Mesodermal cell (in vitro differentiated cells): ENCODE data around the gene TAS2R50.

Experiments
- H3K27ac ChIP-seq: 2 replicates; pipeline ENCODE4 v1.7.0; 2013; ENCODE audit warnings: mild to moderate bottlenecking, low read depth, low read length, moderate library complexity; ENCODE audit not compliant: severe bottlenecking
- H3K36me3 ChIP-seq: 2 replicates; pipeline ENCODE4 v1.7.1; 2013; ENCODE audit warnings: mild to moderate bottlenecking, low read length, moderate library complexity; ENCODE audit not compliant: control insufficient read depth, insufficient read depth
- H3K4me1 ChIP-seq: one replicate; pipeline ENCODE4 v1.7.1; 2013; ENCODE audit warnings: mild to moderate bottlenecking, low read length; ENCODE audit not compliant: insufficient read depth, control insufficient read depth, poor library complexity, severe bottlenecking
- H3K4me3 ChIP-seq: 2 replicates; pipeline ENCODE4 v1.7.0; 2013; ENCODE audit warnings: low read length, control low read depth, mild to moderate bottlenecking; ENCODE audit not compliant: insufficient read depth, poor library complexity, severe bottlenecking; ENCODE audit errors: extremely low read depth
- H3K9me3 ChIP-seq: 2 replicates; pipeline ENCODE4 v1.7.1; 2013; ENCODE audit warnings: mild to moderate bottlenecking, low read length, moderate library complexity; ENCODE audit not compliant: control insufficient read depth
- WGBS, 2 experiments: methylation state at CpG; one replicate each; pipeline ENCODE4 v1.1.5; 2013; ENCODE audit warnings: missing lambda C conversion rate in 2 of 2; ENCODE audit not compliant: insufficient coverage in 2 of 2; 5-methylcytosine and 5-hydroxymethylcytosine counted together

TAS2R50 gene

DNA sequence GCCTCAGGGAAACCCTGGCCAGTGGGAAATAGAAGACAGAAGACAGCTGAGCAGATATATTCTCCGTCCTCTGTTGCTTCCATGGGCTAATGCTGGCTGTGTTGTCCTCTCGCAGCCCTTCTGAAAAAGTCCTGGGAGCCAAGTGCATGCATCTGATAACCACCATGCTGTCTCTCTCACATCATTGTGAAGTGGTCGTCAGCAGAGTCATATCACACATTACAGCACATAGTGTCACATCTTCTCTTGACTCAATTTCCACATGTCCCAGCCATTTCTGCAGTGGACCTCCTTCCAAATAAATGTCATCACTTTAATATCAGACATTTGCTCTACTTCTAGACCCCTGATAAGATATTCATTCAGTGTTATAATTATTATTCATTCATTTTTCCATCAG lies 7.6 kb upstream of the TAS2R50 start:
- Histone ChIP-seq H3K4me1 (no peaks in the 10 kb centered on the region), H3K4me3 (no peak overlapping the region), H3K27ac (no peak overlapping the region), H3K9me3 (peaks cover 7% of the 10 kb centered on the region), H3K36me3 (peaks cover 6% of the 10 kb centered on the region)
- 97 to 100% methylated on average over 1 to 3 of the region's 3 CpGs for WGBS, 2 experiments

- WGBS, 2 experiments, result no CpG with 5 or more reads among the region's 2 CpGs
- Histone ChIP-seq H3K4me3 (no peak overlapping the region), H3K4me1 (no peaks in the 10 kb centered on the region), H3K36me3 (peaks cover 6% of the 10 kb centered on the region), H3K9me3 (peaks cover 7% of the 10 kb centered on the region), H3K27ac (no peak overlapping the region)
Measured at GRCh38 chr12:10989107-10989506, 2.4 kb upstream of the TAS2R50 start.

DNA sequence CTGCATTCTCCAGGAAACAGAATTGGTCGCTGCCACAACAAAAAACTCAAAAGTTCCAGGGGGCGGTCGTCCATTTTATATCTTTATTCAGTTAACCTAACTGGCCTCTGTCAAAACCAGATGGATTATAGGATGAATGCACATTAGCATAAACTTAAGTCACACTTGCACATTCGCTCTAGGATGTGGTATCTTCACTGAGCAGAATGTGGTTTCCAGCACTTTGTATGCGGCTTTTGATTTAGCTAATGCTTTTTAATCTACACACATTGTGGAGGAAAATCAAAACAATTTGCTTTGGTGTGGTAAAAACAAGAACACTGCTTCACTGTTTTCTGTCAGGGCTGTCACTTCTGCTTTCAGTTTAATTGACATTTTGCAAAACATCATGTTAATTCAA lies 4.5 kb downstream of the TAS2R50 start:
- 93% methylated on average over 5 of the region's 5 CpGs; no CpG with 5 or more reads in 1 of the 2 experiments for WGBS, 2 experiments
- Histone ChIP-seq H3K4me1 (no peaks in the 10 kb centered on the region), H3K9me3 (no peaks in the 10 kb centered on the region), H3K27ac (no peak overlapping the region), H3K36me3 (no peaks in the 10 kb centered on the region), H3K4me3 (no peak overlapping the region)

DNA sequence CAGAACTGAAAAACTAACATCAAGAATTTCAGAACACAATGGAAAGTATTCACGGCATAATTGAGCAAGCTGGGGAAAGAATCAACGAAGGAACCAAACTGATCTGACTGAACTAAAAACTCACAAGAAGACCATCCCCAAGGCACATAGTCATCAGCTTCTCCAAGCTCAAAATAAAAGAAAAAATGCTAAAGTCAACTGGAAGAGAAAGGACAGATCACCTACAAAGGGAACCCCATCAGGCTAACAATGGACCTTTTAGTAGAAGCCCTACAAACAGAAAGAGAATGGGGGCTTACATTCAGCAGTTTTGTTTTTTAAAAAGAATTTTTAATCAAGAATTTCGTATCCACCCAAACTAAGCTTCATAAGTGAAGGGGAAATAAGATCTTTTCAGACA lies 11.7 kb downstream of the TAS2R50 start:
- H3K27ac ChIP-seq, result no peak overlapping the region
- no peaks in the 10 kb centered on the region for H3K9me3 ChIP-seq
- no peaks in the 10 kb centered on the region for H3K36me3 ChIP-seq
- H3K4me1 ChIP-seq, result no peaks in the 10 kb centered on the region
- no peak overlapping the region for H3K4me3 ChIP-seq
- no CpG with 5 or more reads among the region's 3 CpGs for WGBS, 2 experiments

- Histone ChIP-seq H3K4me3 (no peak overlapping the region), H3K4me1 (no peaks in the 10 kb centered on the region), H3K27ac (no peak overlapping the region), H3K36me3 (peaks cover 2% of the 10 kb centered on the region), H3K9me3 (no peaks in the 10 kb centered on the region)
- WGBS, 2 experiments, result 96% methylated on average over 10 to 12 of the region's 15 CpGs
Measured at GRCh38 chr12:10968765-10969456, 17.8 kb downstream of the TAS2R50 start.

DNA sequence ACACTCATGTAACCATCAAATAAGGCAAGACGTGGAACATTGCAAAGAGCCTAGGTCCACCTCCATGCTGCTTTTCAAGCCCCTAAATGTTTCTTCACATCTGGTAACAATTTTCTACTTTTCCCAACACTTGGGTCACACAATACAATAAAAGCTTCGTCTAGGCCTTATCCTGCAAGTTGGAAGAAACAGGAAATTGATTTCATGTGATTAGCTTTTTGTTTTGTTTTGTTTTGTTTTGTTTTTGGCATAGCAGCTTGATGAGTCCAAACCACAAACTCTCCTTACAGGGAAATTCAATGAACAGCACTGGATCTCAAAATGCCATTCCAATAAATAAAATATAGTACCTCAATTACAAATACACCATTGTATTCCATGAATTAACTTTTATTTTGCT lies 19.3 kb downstream of the TAS2R50 start:
- WGBS, 2 experiments, result 88 to 100% methylated on average over 1 of the region's 2 CpGs
- H3K4me3 ChIP-seq, result no peak overlapping the region
- peaks cover 2% of the 10 kb centered on the region for H3K36me3 ChIP-seq
- H3K27ac ChIP-seq, result peak overlapping the region; percentile 67
- H3K9me3 ChIP-seq, result no peaks in the 10 kb centered on the region
- no peaks in the 10 kb centered on the region for H3K4me1 ChIP-seq

DNA sequence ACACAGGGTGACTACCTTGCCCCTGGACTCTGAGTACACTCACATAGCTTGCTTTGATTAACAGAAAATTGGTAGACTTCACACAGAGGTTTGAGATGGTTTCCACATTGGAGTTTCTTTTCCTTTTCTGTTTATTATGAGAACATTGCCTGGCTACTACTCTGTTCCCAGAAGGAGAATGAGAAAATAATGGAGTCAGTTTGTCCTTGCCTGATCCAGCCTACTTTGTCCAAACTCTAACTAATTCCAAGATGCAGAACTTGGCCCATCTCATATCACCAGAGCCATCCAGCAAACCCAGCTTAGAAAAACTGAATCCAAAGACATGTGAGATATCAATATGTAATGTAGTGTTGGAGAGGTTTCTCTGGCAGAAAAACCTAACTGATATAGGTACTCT lies 20.4 kb downstream of the TAS2R50 start:
- Histone ChIP-seq H3K4me1 (no peaks in the 10 kb centered on the region), H3K4me3 (no peak overlapping the region), H3K36me3 (peaks cover 2% of the 10 kb centered on the region), H3K9me3 (no peaks in the 10 kb centered on the region), H3K27ac (no peak overlapping the region)

GRCh38 chr12:10965476-10965875 lies 21.2 kb downstream of the TAS2R50 start:
- H3K9me3 ChIP-seq, result no peaks in the 10 kb centered on the region
- H3K4me1 ChIP-seq, result no peaks in the 10 kb centered on the region
- peaks cover 2% of the 10 kb centered on the region for H3K36me3 ChIP-seq
- no peak overlapping the region for H3K27ac ChIP-seq
- no peak overlapping the region for H3K4me3 ChIP-seq
- no CpG with 5 or more reads among the region's 1 CpG for WGBS, 2 experiments

DNA sequence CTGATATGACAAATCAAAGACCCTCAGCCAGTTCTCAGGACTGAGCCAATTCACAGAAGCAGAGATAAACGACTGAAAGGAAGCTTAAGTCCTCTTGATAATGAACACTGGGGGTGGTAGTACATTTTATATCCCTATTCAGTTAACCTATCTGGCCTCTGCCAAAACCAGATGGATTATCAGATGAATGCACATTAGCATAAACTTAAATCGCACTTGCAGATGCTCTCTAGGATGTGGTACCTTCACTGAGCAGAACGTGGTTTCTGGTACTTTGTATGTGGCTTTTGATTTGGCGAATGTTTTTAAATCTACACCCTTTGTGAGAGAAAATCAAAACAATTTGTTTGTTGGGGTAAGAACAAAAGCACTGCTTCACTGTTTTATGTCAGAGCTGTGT lies 26.5 kb downstream of the TAS2R50 start:
- H3K36me3 ChIP-seq, result no peaks in the 10 kb centered on the region
- no peak overlapping the region for H3K27ac ChIP-seq
- H3K4me1 ChIP-seq, result no peaks in the 10 kb centered on the region
- no peaks in the 10 kb centered on the region for H3K9me3 ChIP-seq
- no peak overlapping the region for H3K4me3 ChIP-seq
- WGBS, 2 experiments, result 83 to 100% methylated on average over 2 to 3 of the region's 4 CpGs

GRCh38 chr12:10959804-10960203 lies 26.9 kb downstream of the TAS2R50 start:
- no peaks in the 10 kb centered on the region for H3K9me3 ChIP-seq
- H3K4me1 ChIP-seq, result no peaks in the 10 kb centered on the region
- no peaks in the 10 kb centered on the region for H3K36me3 ChIP-seq
- H3K27ac ChIP-seq, result no peak overlapping the region
- H3K4me3 ChIP-seq, result no peak overlapping the region
- WGBS, 2 experiments, result 95 to 100% methylated on average over 1 to 2 of the region's 2 CpGs

- H3K4me1 ChIP-seq, result no peaks in the 10 kb centered on the region
- no peak overlapping the region for H3K27ac ChIP-seq
- H3K4me3 ChIP-seq, result no peak overlapping the region
- H3K9me3 ChIP-seq, result no peaks in the 10 kb centered on the region
- H3K36me3 ChIP-seq, result no peaks in the 10 kb centered on the region
Measured at GRCh38 chr12:10957741-10958140, 29.0 kb downstream of the TAS2R50 start.
